HL-60 (cell line): ENCODE results near the gene SCUBE1.

ENCODE experiments used
- POLR2AphosphoS5 ChIP-seq: IDR thresholded peaks from 2 replicates; pipeline ENCODE4 v1.6.1; 2012; ENCODE audit warnings: low read depth
- TF ChIP-seq, protein P1 (sequence below): IDR thresholded peaks from one replicate; pipeline ENCODE4 v1.5.1; 2011; ENCODE audit warnings: low read length, control low read depth, inconsistent platforms; ENCODE audit not compliant: insufficient read depth

DNA sequence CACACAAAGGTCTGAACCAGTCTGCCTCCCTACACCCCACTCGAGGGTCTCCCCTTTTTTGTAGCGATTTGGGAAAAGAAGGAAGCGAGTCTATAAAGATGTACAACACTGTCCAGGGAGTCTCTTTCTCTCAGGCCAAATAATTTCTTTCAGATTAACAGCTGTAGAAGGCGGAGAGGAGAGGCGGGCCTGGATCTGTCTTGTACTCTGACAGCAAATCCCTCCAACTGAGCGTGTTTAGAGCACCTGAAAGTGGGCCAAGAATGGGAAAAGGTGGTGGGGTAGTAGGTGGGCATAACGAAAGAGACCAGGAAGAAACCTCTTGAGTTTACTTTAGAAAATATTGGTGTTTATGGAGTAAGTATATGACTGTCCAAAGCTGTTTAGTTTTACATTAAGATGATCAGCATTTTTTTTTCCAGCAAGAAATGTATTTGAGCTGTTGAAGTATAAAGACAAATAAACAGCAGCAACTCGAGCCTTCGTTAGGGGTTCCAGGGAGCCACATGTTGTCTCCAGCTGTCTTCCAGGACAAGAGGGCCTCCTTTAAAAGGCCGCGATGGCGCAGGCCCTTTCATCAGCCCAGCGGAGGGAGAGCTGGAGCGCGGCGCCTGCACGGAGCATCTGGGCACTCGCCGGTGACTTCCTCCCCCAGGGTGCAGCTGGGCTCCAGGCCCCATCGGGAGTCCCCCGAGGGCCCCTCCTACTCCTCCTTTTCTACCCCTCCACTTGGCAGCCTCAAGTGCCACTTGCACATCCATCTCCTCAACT lies 34.9 kb downstream of the SCUBE1 start:
- TF ChIP-seq, protein P1, sequence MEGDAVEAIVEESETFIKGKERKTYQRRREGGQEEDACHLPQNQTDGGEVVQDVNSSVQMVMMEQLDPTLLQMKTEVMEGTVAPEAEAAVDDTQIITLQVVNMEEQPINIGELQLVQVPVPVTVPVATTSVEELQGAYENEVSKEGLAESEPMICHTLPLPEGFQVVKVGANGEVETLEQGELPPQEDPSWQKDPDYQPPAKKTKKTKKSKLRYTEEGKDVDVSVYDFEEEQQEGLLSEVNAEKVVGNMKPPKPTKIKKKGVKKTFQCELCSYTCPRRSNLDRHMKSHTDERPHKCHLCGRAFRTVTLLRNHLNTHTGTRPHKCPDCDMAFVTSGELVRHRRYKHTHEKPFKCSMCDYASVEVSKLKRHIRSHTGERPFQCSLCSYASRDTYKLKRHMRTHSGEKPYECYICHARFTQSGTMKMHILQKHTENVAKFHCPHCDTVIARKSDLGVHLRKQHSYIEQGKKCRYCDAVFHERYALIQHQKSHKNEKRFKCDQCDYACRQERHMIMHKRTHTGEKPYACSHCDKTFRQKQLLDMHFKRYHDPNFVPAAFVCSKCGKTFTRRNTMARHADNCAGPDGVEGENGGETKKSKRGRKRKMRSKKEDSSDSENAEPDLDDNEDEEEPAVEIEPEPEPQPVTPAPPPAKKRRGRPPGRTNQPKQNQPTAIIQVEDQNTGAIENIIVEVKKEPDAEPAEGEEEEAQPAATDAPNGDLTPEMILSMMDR = no peak
- TF ChIP-seq POLR2AphosphoS5 = no peak
